Lower lobe of right lung (tissue), 1 donor: ENCODE data around the gene KRTAP4-3. TPM values are rescaled to one million over a fixed set of nuclear protein-coding genes. Genes with fewer than 3 reads are reported as not detected.

ENCODE experiments used
- total RNA-seq: library from RNA; stranded (reverse); fragmentation: NEBNext Ultra II Directional; extraction: Animal tissue kit (Norgen Biotek cat#: 25700); gene quantifications from one replicate; pipeline ENCODE4 v1.2.1, GENCODE V29; 2021
- donor health status: DM: no; HTN: yes; CAD: no; lungs with severe emphysema.

The KRTAP4-3 gene
- total RNA-seq, 1 donor from 2014 or later = not detected

Other genes with a start within 250 kb of the KRTAP4-3 start
- gene KRT23, start 230.6 kb downstream of the KRTAP4-3 start, total RNA-seq = 1.9 TPM
- gene KRT39, start 201.3 kb downstream of the KRTAP4-3 start, total RNA-seq = 0.59 TPM
- 0.27 TPM for gene KRT40, start 183.9 kb downstream of the KRTAP4-3 start, total RNA-seq
- not detected for gene KRTAP3-3, start 174.1 kb downstream of the KRTAP4-3 start, total RNA-seq
- gene KRTAP3-2, start 168.3 kb downstream of the KRTAP4-3 start, total RNA-seq = not detected
- gene KRTAP3-1, start 159.1 kb downstream of the KRTAP4-3 start, total RNA-seq = not detected
- not detected for gene KRTAP1-5, start 141.0 kb downstream of the KRTAP4-3 start, total RNA-seq
- gene KRTAP1-4, start 138.0 kb downstream of the KRTAP4-3 start, total RNA-seq = not detected
- not detected for gene KRTAP1-3, start 133.3 kb downstream of the KRTAP4-3 start, total RNA-seq
- gene KRTAP1-1, start 126.8 kb downstream of the KRTAP4-3 start, total RNA-seq = not detected
- not detected for gene KRTAP2-1, start 120.9 kb downstream of the KRTAP4-3 start, total RNA-seq
- not detected for gene KRTAP2-2, start 113.0 kb downstream of the KRTAP4-3 start, total RNA-seq
- gene KRTAP2-3, start 108.1 kb downstream of the KRTAP4-3 start, total RNA-seq = not detected
- gene KRTAP2-4, start 102.3 kb downstream of the KRTAP4-3 start, total RNA-seq = not detected
- not detected for gene KRTAP4-7, start 84.1 kb downstream of the KRTAP4-3 start, total RNA-seq
- gene KRTAP4-8, start 70.1 kb downstream of the KRTAP4-3 start, total RNA-seq = not detected
- gene KRTAP4-16, start 66.0 kb downstream of the KRTAP4-3 start, total RNA-seq = not detected
- not detected for gene KRTAP4-9, start 62.8 kb downstream of the KRTAP4-3 start, total RNA-seq
- gene KRTAP4-11, start 49.8 kb downstream of the KRTAP4-3 start, total RNA-seq = not detected
- gene KRTAP4-12, start 44.0 kb downstream of the KRTAP4-3 start, total RNA-seq = not detected
- not detected for gene KRTAP4-6, start 27.7 kb downstream of the KRTAP4-3 start, total RNA-seq
- not detected for gene KRTAP4-5, start 18.4 kb downstream of the KRTAP4-3 start, total RNA-seq
- gene KRTAP4-4, start 7.5 kb downstream of the KRTAP4-3 start, total RNA-seq = not detected
- not detected for gene KRTAP4-2, start 10.0 kb upstream of the KRTAP4-3 start, total RNA-seq
- not detected for gene KRTAP4-1, start 16.7 kb upstream of the KRTAP4-3 start, total RNA-seq
- gene KRTAP9-1, start 21.7 kb upstream of the KRTAP4-3 start, total RNA-seq = not detected
- gene KRTAP9-2, start 58.4 kb upstream of the KRTAP4-3 start, total RNA-seq = not detected
- gene KRTAP9-3, start 64.2 kb upstream of the KRTAP4-3 start, total RNA-seq = not detected
- not detected for gene KRTAP9-8, start 69.8 kb upstream of the KRTAP4-3 start, total RNA-seq
- gene KRTAP9-4, start 81.5 kb upstream of the KRTAP4-3 start, total RNA-seq = not detected
- gene KRTAP9-9, start 87.2 kb upstream of the KRTAP4-3 start, total RNA-seq = not detected
- not detected for gene KRTAP9-6, start 97.2 kb upstream of the KRTAP4-3 start, total RNA-seq
- gene KRTAP9-7, start 107.5 kb upstream of the KRTAP4-3 start, total RNA-seq = not detected
- gene KRTAP29-1, start 134.6 kb upstream of the KRTAP4-3 start, total RNA-seq = not detected
- not detected for gene KRTAP16-1, start 141.1 kb upstream of the KRTAP4-3 start, total RNA-seq
- gene KRTAP17-1, start 147.5 kb upstream of the KRTAP4-3 start, total RNA-seq = not detected
- not detected for gene KRT33A, start 182.6 kb upstream of the KRTAP4-3 start, total RNA-seq
- not detected for gene KRT33B, start 201.6 kb upstream of the KRTAP4-3 start, total RNA-seq
- not detected for gene KRT34, start 214.1 kb upstream of the KRTAP4-3 start, total RNA-seq
- not detected for gene KRT31, start 229.4 kb upstream of the KRTAP4-3 start, total RNA-seq